Measurements from ENCODE around the gene TIA1. TPM values are rescaled to one million over a fixed set of nuclear protein-coding genes. Genes with fewer than 3 reads are reported as not detected.
"Not testable (repeated sequence)": the region's sequence is repeated elsewhere in the genome, so short reads cannot be mapped to it uniquely, and the experiment has no call there.

Gene TIA1
- total RNA-seq, 1 donor from 2014 or later = 45.1 TPM

GRCh38 chr2:70190418-70191243 lies 57.8 kb downstream of the TIA1 start, which contains the start of gene C2orf42:
TSS of gene C2orf42 (minus strand) at chr2:70191019. CDS start at chr2:70181985, 9,034 bp downstream.
- Histone ChIP-seq H3K9me3 (replicated peaks) (no peaks in the 10 kb centered on the region), H3K4me1 (peaks cover 18% of the 10 kb centered on the region)
- intact Hi-C loops (cut with micrococcal nuclease) = no loop called here

GRCh38 chr2:70188460-70188859 lies 60.0 kb downstream of the TIA1 start:
- H3K4me1 ChIP-seq = peaks cover 18% of the 10 kb centered on the region
- no peak overlapping the region for H3K4me3 ChIP-seq
- no peaks in the 10 kb centered on the region for H3K36me3 ChIP-seq
- DNase-seq = no peak
- H3K9me3 ChIP-seq (replicated peaks) = no peaks in the 10 kb centered on the region
- H3K27ac ChIP-seq (replicated peaks) = no peak overlapping the region
- TF ChIP-seq CTCF (IDR thresholded peaks at IDR 0.05; ENCODE audit: borderline replicate concordance) = no peak
- no peaks in the 10 kb centered on the region for H3K27me3 ChIP-seq (ENCODE audit: low read depth)
- intact Hi-C loops (cut with micrococcal nuclease) = no loop called here

More at GRCh38 chr2:70190418-70191243, 57.8 kb downstream of the TIA1 start, which contains the start of gene C2orf42:
- DNase-seq = peak; percentile 95
- Histone ChIP-seq H3K4me3 (peak within 1 kb of the TSS; percentile 84), H3K27me3 (ENCODE audit: low read depth) (no peaks in the 10 kb centered on the region), H3K36me3 (no peaks in the 10 kb centered on the region), H3K27ac (replicated peaks) (peak within 1 kb of the TSS; percentile 98)
- peak; percentile 19 for TF ChIP-seq CTCF (IDR thresholded peaks at IDR 0.05; ENCODE audit: borderline replicate concordance)

- H3K4me1 ChIP-seq = peaks cover 18% of the 10 kb centered on the region
- intact Hi-C loops (cut with micrococcal nuclease); H3K27ac ChIP-seq (replicated peaks); H3K27me3 ChIP-seq (ENCODE audit: low read depth); H3K4me3 ChIP-seq; H3K9me3 ChIP-seq (replicated peaks); DNase-seq; H3K36me3 ChIP-seq: not testable (repeated sequence)
Observed at GRCh38 chr2:70187170-70187569, 61.3 kb downstream of the TIA1 start.

- H3K27ac ChIP-seq (replicated peaks) = no peak overlapping the region
Observed at GRCh38 chr2:70182689-70183088, 65.7 kb downstream of the TIA1 start.

GRCh38 chr2:70181363-70181956 lies 67.0 kb downstream of the TIA1 start:
- peaks cover 59% of the 10 kb centered on the region for H3K36me3 ChIP-seq
- intact Hi-C loops (cut with micrococcal nuclease) = no loop called here

More at GRCh38 chr2:70182689-70183088, 65.7 kb downstream of the TIA1 start:
- no peak overlapping the region for H3K4me3 ChIP-seq
- no peak for DNase-seq
- no peaks in the 10 kb centered on the region for H3K27me3 ChIP-seq (ENCODE audit: low read depth)
- H3K36me3 ChIP-seq = peaks cover 48% of the 10 kb centered on the region
- intact Hi-C loops (cut with micrococcal nuclease) = no loop called here
- no peaks in the 10 kb centered on the region for H3K4me1 ChIP-seq
- no peak for TF ChIP-seq CTCF (IDR thresholded peaks at IDR 0.05; ENCODE audit: borderline replicate concordance)
- H3K9me3 ChIP-seq (replicated peaks) = no peaks in the 10 kb centered on the region

More at GRCh38 chr2:70181363-70181956, 67.0 kb downstream of the TIA1 start:
- Histone ChIP-seq H3K9me3 (replicated peaks) (no peaks in the 10 kb centered on the region), H3K4me3 (no peak overlapping the region), H3K27me3 (ENCODE audit: low read depth) (no peaks in the 10 kb centered on the region), H3K27ac (replicated peaks) (no peak overlapping the region), H3K4me1 (no peaks in the 10 kb centered on the region)
- no peak for DNase-seq
- TF ChIP-seq CTCF (IDR thresholded peaks at IDR 0.05; ENCODE audit: borderline replicate concordance) = no peak

Data from left ventricle myocardium inferior (tissue), 1 donor.